Jurkat, Clone E6-1 (cell line): ENCODE measurements around the gene PLEKHA5.
"Not testable (repeated sequence)": the region's sequence is repeated elsewhere in the genome, so short reads cannot be mapped to it uniquely, and the experiment has no call there.

Experiments used
- DNase-seq: peaks from one replicate; pipeline ENCODE4 v3.0.0-alpha.2; 2011; ENCODE audit warnings: low read depth, low spot score
- H3K4me3 ChIP-seq: 2 replicates; pipeline ENCODE4 v1.5.1; 2011; ENCODE audit warnings: mild to moderate bottlenecking, low read length, control low read depth, moderate library complexity

The PLEKHA5 gene

DNA sequence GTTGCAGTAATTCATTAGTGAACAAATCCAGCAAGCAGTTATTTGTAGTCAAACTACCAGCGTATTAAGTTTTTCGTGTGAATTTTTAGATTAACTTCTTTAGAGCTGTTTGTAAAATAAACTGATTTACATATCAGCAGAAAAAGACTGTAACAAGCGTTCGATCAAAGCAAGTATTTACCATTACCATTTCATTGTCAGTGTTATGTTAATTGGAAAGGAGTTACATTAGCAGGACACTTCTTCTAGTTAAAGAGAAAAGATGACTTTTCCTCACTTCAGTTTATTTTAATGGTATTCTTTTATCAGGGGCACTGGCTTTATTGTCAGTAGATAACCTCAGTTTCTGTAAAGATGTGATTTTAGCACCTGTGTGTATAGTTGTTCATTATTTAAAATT, 158.6 kb downstream of the PLEKHA5 start:
- no peak overlapping the region for H3K4me3 ChIP-seq
- no peak for DNase-seq

GRCh38 chr12:19288603-19289244, 159.2 kb downstream of the PLEKHA5 start:
- H3K4me3 ChIP-seq, result no peak overlapping the region
- peak; percentile 41 for DNase-seq

- DNase-seq, result no peak
- no peak overlapping the region for H3K4me3 ChIP-seq
Measured at GRCh38 chr12:19298836-19299605, 169.5 kb downstream of the PLEKHA5 start.

DNA sequence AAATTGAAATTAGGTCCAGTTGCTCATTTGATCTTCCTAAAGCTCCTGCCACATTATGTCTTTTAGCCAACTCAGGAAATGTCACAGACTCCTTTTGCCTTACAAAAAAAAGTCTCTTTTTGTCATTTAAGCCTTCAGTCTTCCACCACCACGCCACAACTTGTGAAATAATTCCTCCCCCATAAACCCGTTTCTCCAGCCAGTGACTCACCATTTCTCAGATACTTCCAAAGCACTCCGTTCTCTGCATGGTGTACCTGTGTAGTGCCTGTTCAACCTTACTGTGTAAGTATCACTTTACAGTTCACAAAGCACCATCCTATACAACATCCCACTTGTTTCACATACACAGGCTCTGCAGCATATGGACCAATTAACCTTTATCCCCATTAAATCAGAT, 170.2 kb downstream of the PLEKHA5 start:
- no peak overlapping the region for H3K4me3 ChIP-seq
- DNase-seq, result no peak

GRCh38 chr12:19301223-19301622, 171.7 kb downstream of the PLEKHA5 start:
- H3K4me3 ChIP-seq, result no peak overlapping the region
- DNase-seq, result no peak

GRCh38 chr12:19301688-19302087, 172.2 kb downstream of the PLEKHA5 start:
- H3K4me3 ChIP-seq, result no peak overlapping the region
- no peak for DNase-seq

- DNase-seq, result no peak
- H3K4me3 ChIP-seq, result no peak overlapping the region
Measured at GRCh38 chr12:19302100-19302640, 172.6 kb downstream of the PLEKHA5 start.

- no peak for DNase-seq
- H3K4me3 ChIP-seq, result no peak overlapping the region
Measured at GRCh38 chr12:19303496-19303895, 174.0 kb downstream of the PLEKHA5 start.

GRCh38 chr12:19304149-19304750, 174.7 kb downstream of the PLEKHA5 start:
- H3K4me3 ChIP-seq, result no peak overlapping the region
- DNase-seq, result no peak

DNA sequence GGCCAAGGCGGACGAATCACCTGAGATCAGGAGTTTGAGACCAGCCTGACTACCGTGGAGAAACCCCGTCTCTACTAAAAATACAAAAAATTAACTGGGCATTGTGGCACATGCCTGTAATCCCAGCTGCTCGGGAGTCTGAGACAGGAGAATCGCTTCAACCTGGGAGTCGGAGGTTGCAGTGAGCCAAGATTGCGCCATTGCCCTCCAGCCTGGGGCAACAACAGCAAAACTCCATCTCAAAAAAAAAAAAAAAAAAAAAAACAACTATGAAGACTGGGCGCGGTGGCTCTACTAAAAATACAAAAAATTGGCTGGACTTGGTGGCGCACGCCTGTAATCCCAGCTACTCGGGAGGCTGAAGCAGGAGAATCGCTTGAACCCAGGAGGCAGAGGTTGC, 176.1 kb downstream of the PLEKHA5 start:
- not testable (repeated sequence) for H3K4me3 ChIP-seq, DNase-seq

GRCh38 chr12:19306366-19306765, 176.8 kb downstream of the PLEKHA5 start:
- no peak for DNase-seq
- no peak overlapping the region for H3K4me3 ChIP-seq

- no peak overlapping the region for H3K4me3 ChIP-seq
- no peak for DNase-seq
Measured at GRCh38 chr12:19307451-19307850, 177.9 kb downstream of the PLEKHA5 start.

- no peak overlapping the region for H3K4me3 ChIP-seq
- no peak for DNase-seq
Measured at GRCh38 chr12:19311165-19311564, 181.6 kb downstream of the PLEKHA5 start.

DNA sequence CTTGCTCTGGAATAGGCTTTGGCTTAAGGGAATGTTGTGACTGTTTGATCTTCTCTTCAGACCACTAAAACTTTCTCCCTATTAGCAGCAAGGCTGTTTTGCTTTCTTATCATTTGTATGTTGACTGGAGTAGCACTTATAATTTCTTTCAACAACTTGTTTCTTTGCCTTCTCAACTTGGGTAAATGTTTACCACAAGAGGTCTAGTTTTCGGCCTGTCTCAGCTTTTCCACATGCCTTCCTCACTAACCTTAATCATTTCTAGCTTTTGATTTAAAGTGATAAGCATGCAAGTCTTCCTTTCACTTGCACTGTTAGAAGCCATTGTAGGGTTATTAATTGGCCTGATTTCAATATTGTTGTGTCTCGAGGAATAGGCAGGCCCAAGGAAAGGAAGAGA, 183.1 kb downstream of the PLEKHA5 start:
- no peak overlapping the region for H3K4me3 ChIP-seq
- DNase-seq, result no peak

GRCh38 chr12:19316425-19316824, 186.9 kb downstream of the PLEKHA5 start:
- DNase-seq, result no peak
- no peak overlapping the region for H3K4me3 ChIP-seq

DNA sequence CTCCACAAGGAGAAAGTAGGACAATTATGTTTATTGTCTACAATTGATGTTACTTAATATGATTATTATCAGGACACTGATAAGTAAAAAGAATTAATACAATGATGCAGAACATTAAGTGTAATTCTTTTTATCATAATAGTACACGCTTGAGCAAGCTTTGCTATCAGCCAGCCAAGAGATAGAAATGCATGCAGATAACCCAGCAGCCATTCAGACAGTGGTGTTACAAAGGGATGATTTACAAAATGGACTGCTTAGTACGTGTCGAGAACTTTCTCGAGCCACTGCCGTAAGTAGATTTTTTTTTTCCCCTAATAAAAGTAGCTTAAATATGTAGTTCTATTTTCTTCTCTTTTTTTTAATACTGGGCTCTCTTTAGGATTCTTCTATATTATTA, 192.8 kb downstream of the PLEKHA5 start:
- no peak for DNase-seq
- H3K4me3 ChIP-seq, result no peak overlapping the region

GRCh38 chr12:19323805-19324204, 194.3 kb downstream of the PLEKHA5 start:
- DNase-seq, result no peak
- no peak overlapping the region for H3K4me3 ChIP-seq

- no peak for DNase-seq
- H3K4me3 ChIP-seq, result no peak overlapping the region
Measured at GRCh38 chr12:19326102-19326501, 196.6 kb downstream of the PLEKHA5 start.

- H3K4me3 ChIP-seq, result no peak overlapping the region
- no peak for DNase-seq
Measured at GRCh38 chr12:19332196-19332595, 202.7 kb downstream of the PLEKHA5 start.

DNA sequence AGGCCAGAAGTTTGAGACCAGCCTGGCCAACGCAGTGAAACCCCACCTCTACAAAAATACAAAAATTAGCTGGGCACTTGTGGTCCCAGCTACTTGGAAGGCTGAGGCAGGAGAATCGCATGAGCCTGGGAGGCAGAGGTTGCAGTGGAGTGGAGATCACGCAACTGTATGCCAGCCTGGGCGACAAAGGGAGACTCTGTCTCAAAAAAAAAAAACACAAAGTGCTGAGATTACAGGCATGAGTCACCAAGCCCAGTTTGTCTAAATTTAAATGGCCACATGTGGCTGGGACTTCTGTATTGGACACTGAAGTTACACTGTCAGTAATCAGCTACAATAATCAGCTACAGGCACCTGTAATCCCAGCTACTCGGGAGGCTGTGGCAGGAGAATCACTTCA, 208.9 kb downstream of the PLEKHA5 start:
- no peak overlapping the region for H3K4me3 ChIP-seq
- no peak for DNase-seq
